ENCODE data around the gene RMI1. TPM values are rescaled to one million over a fixed set of nuclear protein-coding genes. Genes with fewer than 3 reads are reported as not detected.
A peak's percentile ranks its signal among the peaks of the same experiment; 100 is the strongest.

RMI1 gene
- total RNA-seq, 2 donors from 2014 or later, result 27.1 to 33.2 TPM

- Histone ChIP-seq H3K27ac (ENCODE audit: low read depth, low read length) (no peak overlapping the region), H3K27me3 (ENCODE audit: control insufficient read depth, insufficient read depth, low read length, poor library complexity, severe bottlenecking) (no peaks in the 10 kb centered on the region), H3K36me3 (ENCODE audit: control insufficient read depth, insufficient read depth, low read length) (peaks cover 85% of the 10 kb centered on the region), H3K9me3 (ENCODE audit: control insufficient read depth, low read length) (no peaks in the 10 kb centered on the region), H3K9ac (ENCODE audit: extremely low read depth, low read length, poor library complexity, severe bottlenecking) (no peak overlapping the region), H3K4me1 (ENCODE audit: control insufficient read depth, insufficient read depth, low read length) (peaks cover 2% of the 10 kb centered on the region), H3K4me3 (ENCODE audit: low read length) (no peak overlapping the region)
- Mint-ChIP-seq H3K27me3 (ENCODE audit: insufficient read depth) (no peaks in the 10 kb centered on the region), H3K4me3 (no peak overlapping the region), H3K27ac (no peak overlapping the region), H3K36me3 (ENCODE audit: low read depth) (peaks cover 72% of the 10 kb centered on the region), H3K4me1 (peaks cover 5% of the 10 kb centered on the region), H3K9me3 (no peaks in the 10 kb centered on the region)
- WGBS, 2 experiments (ENCODE audit: insufficient coverage in 1 of 2, insufficient read length in 1 of 2), result 93 to 100% methylated on average over 2 to 3 of the region's 3 CpGs
- DNase-seq, result no peak
- TF ChIP-seq CTCF (conservative IDR thresholded peaks at IDR 0.05), result no peak
Measured at GRCh38 chr9:83969602-83970001, 11.0 kb upstream of the RMI1 start.

- Histone ChIP-seq H3K4me3 (ENCODE audit: low read length) (no peak overlapping the region), H3K4me1 (ENCODE audit: control insufficient read depth, insufficient read depth, low read length) (peaks cover 2% of the 10 kb centered on the region), H3K9me3 (ENCODE audit: control insufficient read depth, low read length) (no peaks in the 10 kb centered on the region), H3K27ac (ENCODE audit: low read depth, low read length) (no peak overlapping the region), H3K9ac (ENCODE audit: extremely low read depth, low read length, poor library complexity, severe bottlenecking) (no peak overlapping the region), H3K36me3 (ENCODE audit: control insufficient read depth, insufficient read depth, low read length) (peaks cover 100% of the 10 kb centered on the region), H3K27me3 (ENCODE audit: control insufficient read depth, insufficient read depth, low read length, poor library complexity, severe bottlenecking) (no peaks in the 10 kb centered on the region)
- Mint-ChIP-seq H3K9me3 (no peaks in the 10 kb centered on the region), H3K27me3 (ENCODE audit: insufficient read depth) (no peaks in the 10 kb centered on the region), H3K27ac (no peak overlapping the region), H3K36me3 (ENCODE audit: low read depth) (peaks cover 91% of the 10 kb centered on the region), H3K4me3 (no peak overlapping the region), H3K4me1 (peaks cover 18% of the 10 kb centered on the region)
- TF ChIP-seq CTCF (conservative IDR thresholded peaks at IDR 0.05), result no peak
- 95% methylated on average over 5 to 6 of the region's 6 CpGs for WGBS, 2 experiments (ENCODE audit: insufficient coverage in 1 of 2, insufficient read length in 1 of 2)
- no peak for DNase-seq
Measured at GRCh38 chr9:83971485-83971884, 9.1 kb upstream of the RMI1 start.

GRCh38 chr9:83972286-83972685 is 8.3 kb upstream of the RMI1 start:
- Mint-ChIP-seq H3K27ac (peak overlapping the region; percentile 26), H3K9me3 (no peaks in the 10 kb centered on the region), H3K4me3 (no peak overlapping the region), H3K4me1 (peaks cover 22% of the 10 kb centered on the region), H3K27me3 (ENCODE audit: insufficient read depth) (no peaks in the 10 kb centered on the region), H3K36me3 (ENCODE audit: low read depth) (peaks cover 93% of the 10 kb centered on the region)
- no peak for DNase-seq
- H3K9ac ChIP-seq (ENCODE audit: extremely low read depth, low read length, poor library complexity, severe bottlenecking), result no peak overlapping the region
- peaks cover 2% of the 10 kb centered on the region for H3K4me1 ChIP-seq (ENCODE audit: control insufficient read depth, insufficient read depth, low read length)
- H3K36me3 ChIP-seq (ENCODE audit: control insufficient read depth, insufficient read depth, low read length), result peaks cover 100% of the 10 kb centered on the region
- H3K27ac ChIP-seq (ENCODE audit: low read depth, low read length), result no peak overlapping the region
- WGBS, 2 experiments (ENCODE audit: insufficient coverage in 1 of 2, insufficient read length in 1 of 2), result 99 to 100% methylated on average over 2 of the region's 2 CpGs
- TF ChIP-seq CTCF (conservative IDR thresholded peaks at IDR 0.05), result no peak
- H3K4me3 ChIP-seq (ENCODE audit: low read length), result no peak overlapping the region
- H3K27me3 ChIP-seq (ENCODE audit: control insufficient read depth, insufficient read depth, low read length, poor library complexity, severe bottlenecking), result no peaks in the 10 kb centered on the region
- no peaks in the 10 kb centered on the region for H3K9me3 ChIP-seq (ENCODE audit: control insufficient read depth, low read length)
